Measurements from ENCODE around the gene SH2D3A. TPM values are rescaled to one million over a fixed set of nuclear protein-coding genes. Genes with fewer than 3 reads are reported as not detected.

Gene SH2D3A
- total RNA-seq (10 to 100 TPM; 21.3 TPM), polyA plus RNA-seq (40.6 TPM)

DNA sequence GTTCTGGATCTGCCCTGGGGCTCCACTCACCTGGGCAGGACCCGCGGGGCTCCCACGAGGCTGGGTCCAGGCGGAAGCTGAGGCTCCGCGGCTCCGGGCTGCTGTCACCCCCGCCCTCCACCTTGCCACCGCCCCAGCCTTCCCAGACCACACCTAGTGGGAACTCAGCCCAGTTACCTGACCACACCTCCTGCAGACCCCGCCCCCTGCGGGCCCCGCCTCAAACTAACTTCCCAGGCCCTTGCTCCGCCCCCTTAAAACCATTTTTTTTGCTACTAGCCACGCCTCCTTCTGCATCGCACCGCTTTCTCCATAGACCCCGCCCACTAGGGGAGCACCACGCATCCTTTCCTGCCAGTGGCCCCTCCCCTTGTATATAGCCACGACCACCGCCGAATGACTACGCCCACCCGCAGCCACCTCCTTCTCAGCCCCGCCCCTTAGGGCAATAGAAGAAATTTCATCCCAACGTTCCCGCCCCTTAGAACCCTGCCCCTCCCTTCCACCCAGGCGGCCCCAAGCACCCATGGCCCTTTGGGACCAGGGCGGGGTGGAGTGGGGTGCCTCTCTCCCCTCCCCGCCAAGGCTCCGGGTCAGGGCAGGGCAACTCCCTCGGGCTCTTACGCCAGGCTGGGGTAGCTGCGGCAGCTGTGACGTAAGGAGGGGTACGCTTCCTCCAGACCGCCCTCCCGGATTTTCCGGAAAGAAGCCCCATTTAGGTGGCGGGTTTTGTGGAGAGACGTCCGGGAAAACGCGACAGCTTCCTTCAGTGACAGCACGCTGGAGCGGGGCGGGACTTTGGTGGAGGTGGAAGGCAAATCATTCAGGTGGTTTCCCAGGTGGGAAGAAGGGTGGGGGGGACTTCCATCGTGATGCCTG, at the start of gene SH2D3A:
TSS of gene SH2D3A (minus strand) at position 79 of the 879 bp plus-strand sequence. CDS start 3,687 bp downstream, outside the sequence.
- Mint-ChIP-seq H3K9me3 (no peaks in the 10 kb centered on the region), H3K27me3 (no peaks in the 10 kb centered on the region), H3K27ac (peak within 1 kb of the TSS; percentile 88 to 100 (median 98)), H3K36me3 (peaks cover 0 to 20% (median 0%) of the 10 kb centered on the region in 3 donors), H3K4me1 (peaks cover 40 to 55% (median 47%) of the 10 kb centered on the region in 3 donors), H3K4me3 (peak within 1 kb of the TSS; percentile 87 to 95 (median 91))
- Histone ChIP-seq H3K4me3 (ENCODE audit: low read length) (peak within 1 kb of the TSS; percentile 74), H3K9me3 (ENCODE audit: low read length) (no peaks in the 10 kb centered on the region), H3K27ac (ENCODE audit: low read depth, low read length) (peak within 1 kb of the TSS; percentile 84), H3K27me3 (ENCODE audit: insufficient read depth, low read length, poor library complexity, severe bottlenecking) (no peaks in the 10 kb centered on the region), H3K4me1 (ENCODE audit: insufficient read depth, low read length) (peaks cover 53% of the 10 kb centered on the region), H3K36me3 (ENCODE audit: insufficient read depth, low read length) (no peaks in the 10 kb centered on the region)
- ChIA-PET CTCF (interaction anchor here (1.1 to 1.5 kb wide), 3 partner anchors 9 to 96 kb away, joined by 3 to 5 read pairs (median 4); no protein-coding TSS in a partner anchor), POLR2A (interaction anchor here (1.3 kb wide), 2 partner anchors 33 kb away, joined by 3 read pairs; no protein-coding TSS in a partner anchor)
- peak; percentile 89 to 97 (median 95) for DNase-seq

DNA sequence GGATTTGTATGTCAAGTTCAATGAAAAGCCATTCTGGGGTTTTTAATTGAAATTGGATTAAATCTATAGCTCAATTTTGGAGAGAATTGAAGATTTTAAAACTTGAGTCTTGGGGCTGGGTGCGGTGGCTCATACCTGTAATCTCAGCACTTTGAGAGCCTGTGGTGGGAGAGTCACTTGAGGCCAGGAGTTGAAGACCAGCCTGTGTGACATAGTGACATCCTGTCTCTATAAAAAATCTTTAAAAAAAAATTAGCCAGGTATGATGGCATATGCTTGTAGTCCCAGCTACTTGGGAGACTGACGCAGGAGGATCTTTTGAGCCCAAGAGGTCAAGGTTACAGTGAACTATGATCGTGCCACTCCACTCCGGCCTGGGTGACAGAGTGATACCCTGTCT, 46.4 kb upstream of the SH2D3A start:
- Mint-ChIP-seq H3K36me3 (peaks cover 3 to 42% (median 11%) of the 10 kb centered on the region in 3 donors), H3K9me3 (no peaks in the 10 kb centered on the region), H3K4me1 (peaks cover 64 to 86% (median 76%) of the 10 kb centered on the region in 3 donors), H3K27ac (peak overlapping the region; percentile 19 to 92 (median 77)), H3K27me3 (no peaks in the 10 kb centered on the region), H3K4me3 (peak overlapping the region in 1 of 7 donors; percentile 5)
- H3K9me3 ChIP-seq (ENCODE audit: low read length) = no peaks in the 10 kb centered on the region
- H3K36me3 ChIP-seq (ENCODE audit: insufficient read depth, low read length) = no peaks in the 10 kb centered on the region
- CTCF ChIA-PET = interaction anchor here (0.6 to 2.4 kb wide), 5 partner anchors 10 to 50 kb away, joined by 3 to 10 read pairs (median 5); partner anchors contain the start of gene VAV1
- no peak overlapping the region for H3K4me3 ChIP-seq (ENCODE audit: low read length)
- no peak overlapping the region for H3K27ac ChIP-seq (ENCODE audit: low read depth, low read length)
- no peaks in the 10 kb centered on the region for H3K27me3 ChIP-seq (ENCODE audit: insufficient read depth, low read length, poor library complexity, severe bottlenecking)
- DNase-seq = no peak
- H3K4me1 ChIP-seq (ENCODE audit: insufficient read depth, low read length) = peaks cover 28% of the 10 kb centered on the region
- POLR2A ChIA-PET = interaction anchor here (0.6 kb wide), 2 partner anchors 22 to 613 kb away, joined by 7 to 9 read pairs; no protein-coding TSS in a partner anchor

GRCh38 chr19:6812612-6813011, 45.4 kb upstream of the SH2D3A start:
- no peak overlapping the region for H3K27ac ChIP-seq (ENCODE audit: low read depth, low read length)
- no peak overlapping the region for H3K4me3 ChIP-seq (ENCODE audit: low read length)
- POLR2A ChIA-PET = interaction anchor here (0.6 kb wide), 1 partner anchor 312 kb away, joined by 4 read pairs; no protein-coding TSS in a partner anchor
- no peak for DNase-seq
- no peaks in the 10 kb centered on the region for H3K27me3 Mint-ChIP-seq
- CTCF ChIA-PET = interaction anchor here (1.3 to 2.4 kb wide), 3 partner anchors 9 to 51 kb away, joined by 5 to 10 read pairs (median 5); no protein-coding TSS in a partner anchor
- peaks cover 64 to 83% (median 77%) of the 10 kb centered on the region in 3 donors for H3K4me1 Mint-ChIP-seq
- H3K36me3 Mint-ChIP-seq = peaks cover 0 to 40% (median 15%) of the 10 kb centered on the region in 3 donors
- peak overlapping the region in 1 of 7 donors; percentile 5 for H3K4me3 Mint-ChIP-seq
- no peaks in the 10 kb centered on the region for H3K9me3 ChIP-seq (ENCODE audit: low read length)
- H3K9me3 Mint-ChIP-seq = no peaks in the 10 kb centered on the region
- no peaks in the 10 kb centered on the region for H3K27me3 ChIP-seq (ENCODE audit: insufficient read depth, low read length, poor library complexity, severe bottlenecking)
- H3K4me1 ChIP-seq (ENCODE audit: insufficient read depth, low read length) = peaks cover 34% of the 10 kb centered on the region
- H3K27ac Mint-ChIP-seq = peak overlapping the region in 6 of 8 donors; percentile 24 to 78 (median 69)
- H3K36me3 ChIP-seq (ENCODE audit: insufficient read depth, low read length) = no peaks in the 10 kb centered on the region

GRCh38 chr19:6811906-6812305, 44.7 kb upstream of the SH2D3A start:
- H3K9me3 ChIP-seq (ENCODE audit: low read length) = no peaks in the 10 kb centered on the region
- peaks cover 34% of the 10 kb centered on the region for H3K4me1 ChIP-seq (ENCODE audit: insufficient read depth, low read length)
- H3K36me3 Mint-ChIP-seq = peaks cover 0 to 37% (median 15%) of the 10 kb centered on the region in 3 donors

DNA sequence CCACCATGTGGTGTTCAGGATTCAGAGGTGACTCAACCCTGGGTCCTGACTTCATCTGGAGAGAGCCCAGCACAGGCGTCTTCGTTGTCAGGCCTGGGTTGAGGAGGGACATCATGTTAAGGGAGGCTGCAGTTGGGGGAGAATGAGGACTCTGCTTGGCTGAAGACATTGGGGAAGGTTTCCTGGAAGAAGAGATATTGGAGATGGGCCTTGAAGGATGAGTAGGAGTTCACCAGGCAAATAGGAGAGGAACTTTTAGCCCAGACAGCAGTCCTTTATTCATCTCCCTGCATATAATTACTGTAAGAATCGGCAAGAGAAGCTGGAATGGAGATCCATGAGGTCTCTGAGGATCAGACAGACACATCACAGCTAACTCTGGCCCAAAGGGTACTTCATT, 44.1 kb upstream of the SH2D3A start:
- CTCF ChIA-PET = no interaction called here
- POLR2A ChIA-PET = no interaction called here
- Histone ChIP-seq H3K4me1 (ENCODE audit: insufficient read depth, low read length) (peaks cover 38% of the 10 kb centered on the region), H3K9me3 (ENCODE audit: low read length) (no peaks in the 10 kb centered on the region), H3K4me3 (ENCODE audit: low read length) (no peak overlapping the region), H3K27me3 (ENCODE audit: insufficient read depth, low read length, poor library complexity, severe bottlenecking) (no peaks in the 10 kb centered on the region), H3K36me3 (ENCODE audit: insufficient read depth, low read length) (peaks cover 4% of the 10 kb centered on the region), H3K27ac (ENCODE audit: low read depth, low read length) (no peak overlapping the region)
- Mint-ChIP-seq H3K27ac (peak overlapping the region; percentile 24 to 87 (median 68)), H3K4me3 (no peak overlapping the region), H3K27me3 (no peaks in the 10 kb centered on the region), H3K9me3 (no peaks in the 10 kb centered on the region), H3K4me1 (peaks cover 68 to 86% (median 79%) of the 10 kb centered on the region in 3 donors), H3K36me3 (peaks cover 0 to 37% (median 15%) of the 10 kb centered on the region in 3 donors)
- no peak for DNase-seq

More at GRCh38 chr19:6811906-6812305, 44.7 kb upstream of the SH2D3A start:
- CTCF ChIA-PET = interaction anchor here (2.4 kb wide), 1 partner anchor 10 kb away, joined by 10 read pairs; no protein-coding TSS in a partner anchor
- Histone ChIP-seq H3K36me3 (ENCODE audit: insufficient read depth, low read length) (no peaks in the 10 kb centered on the region), H3K4me3 (ENCODE audit: low read length) (no peak overlapping the region), H3K27ac (ENCODE audit: low read depth, low read length) (no peak overlapping the region), H3K27me3 (ENCODE audit: insufficient read depth, low read length, poor library complexity, severe bottlenecking) (no peaks in the 10 kb centered on the region)
- POLR2A ChIA-PET = interaction anchor here (0.6 kb wide), 1 partner anchor 311 kb away, joined by 4 read pairs; no protein-coding TSS in a partner anchor
- H3K27ac Mint-ChIP-seq = peak overlapping the region; percentile 24 to 87 (median 74)
- H3K4me1 Mint-ChIP-seq = peaks cover 66 to 84% (median 76%) of the 10 kb centered on the region in 3 donors
- H3K4me3 Mint-ChIP-seq = peak overlapping the region in 1 of 7 donors; percentile 40
- no peaks in the 10 kb centered on the region for H3K9me3 Mint-ChIP-seq
- H3K27me3 Mint-ChIP-seq = no peaks in the 10 kb centered on the region
- DNase-seq = no peak

- Mint-ChIP-seq H3K27me3 (no peaks in the 10 kb centered on the region), H3K27ac (peak overlapping the region in 7 of 8 donors; percentile 16 to 93 (median 74)), H3K4me3 (no peak overlapping the region), H3K4me1 (peaks cover 57 to 71% (median 64%) of the 10 kb centered on the region in 3 donors), H3K36me3 (peaks cover 0 to 32% (median 12%) of the 10 kb centered on the region in 3 donors), H3K9me3 (no peaks in the 10 kb centered on the region)
- peaks cover 6% of the 10 kb centered on the region for H3K36me3 ChIP-seq (ENCODE audit: insufficient read depth, low read length)
- DNase-seq = no peak
- H3K4me3 ChIP-seq (ENCODE audit: low read length) = no peak overlapping the region
- peaks cover 35% of the 10 kb centered on the region for H3K4me1 ChIP-seq (ENCODE audit: insufficient read depth, low read length)
- CTCF ChIA-PET = interaction anchor here (0.9 kb wide), 1 partner anchor 9 kb away, joined by 3 read pairs; no protein-coding TSS in a partner anchor
- H3K27me3 ChIP-seq (ENCODE audit: insufficient read depth, low read length, poor library complexity, severe bottlenecking) = no peaks in the 10 kb centered on the region
- no peaks in the 10 kb centered on the region for H3K9me3 ChIP-seq (ENCODE audit: low read length)
- H3K27ac ChIP-seq (ENCODE audit: low read depth, low read length) = no peak overlapping the region
- POLR2A ChIA-PET = interaction anchor here (0.6 kb wide), 1 partner anchor 82 kb away, joined by 3 read pairs; no protein-coding TSS in a partner anchor
Measured at GRCh38 chr19:6809262-6809661, 42.0 kb upstream of the SH2D3A start.

GRCh38 chr19:6808494-6808893, 41.3 kb upstream of the SH2D3A start:
- Mint-ChIP-seq H3K4me3 (no peak overlapping the region), H3K4me1 (peaks cover 53 to 70% (median 63%) of the 10 kb centered on the region in 3 donors), H3K9me3 (no peaks in the 10 kb centered on the region), H3K27me3 (no peaks in the 10 kb centered on the region), H3K36me3 (peaks cover 0 to 32% (median 12%) of the 10 kb centered on the region in 3 donors), H3K27ac (peak overlapping the region in 6 of 8 donors; percentile 30 to 83 (median 76))
- Histone ChIP-seq H3K27me3 (ENCODE audit: insufficient read depth, low read length, poor library complexity, severe bottlenecking) (no peaks in the 10 kb centered on the region), H3K4me1 (ENCODE audit: insufficient read depth, low read length) (peaks cover 32% of the 10 kb centered on the region), H3K4me3 (ENCODE audit: low read length) (no peak overlapping the region), H3K9me3 (ENCODE audit: low read length) (no peaks in the 10 kb centered on the region), H3K27ac (ENCODE audit: low read depth, low read length) (no peak overlapping the region), H3K36me3 (ENCODE audit: insufficient read depth, low read length) (peaks cover 6% of the 10 kb centered on the region)
- ChIA-PET CTCF (interaction anchor here (0.6 kb wide), 1 partner anchor 27 kb away, joined by 3 read pairs; no protein-coding TSS in a partner anchor), POLR2A (no interaction called here)
- no peak for DNase-seq

Measured in CD8-positive, alpha-beta memory T cell (primary cell).